Fibroblast of skin of abdomen (primary cell): Measurements from ENCODE around the gene LRRC41.
"Not testable (repeated sequence)": the region's sequence is repeated elsewhere in the genome, so short reads cannot be mapped to it uniquely, and the experiment has no call there.

Experiments
- DNase-seq: peaks from one replicate; pipeline ENCODE4 v3.0.0-alpha.2; 2013

The LRRC41 gene

DNA sequence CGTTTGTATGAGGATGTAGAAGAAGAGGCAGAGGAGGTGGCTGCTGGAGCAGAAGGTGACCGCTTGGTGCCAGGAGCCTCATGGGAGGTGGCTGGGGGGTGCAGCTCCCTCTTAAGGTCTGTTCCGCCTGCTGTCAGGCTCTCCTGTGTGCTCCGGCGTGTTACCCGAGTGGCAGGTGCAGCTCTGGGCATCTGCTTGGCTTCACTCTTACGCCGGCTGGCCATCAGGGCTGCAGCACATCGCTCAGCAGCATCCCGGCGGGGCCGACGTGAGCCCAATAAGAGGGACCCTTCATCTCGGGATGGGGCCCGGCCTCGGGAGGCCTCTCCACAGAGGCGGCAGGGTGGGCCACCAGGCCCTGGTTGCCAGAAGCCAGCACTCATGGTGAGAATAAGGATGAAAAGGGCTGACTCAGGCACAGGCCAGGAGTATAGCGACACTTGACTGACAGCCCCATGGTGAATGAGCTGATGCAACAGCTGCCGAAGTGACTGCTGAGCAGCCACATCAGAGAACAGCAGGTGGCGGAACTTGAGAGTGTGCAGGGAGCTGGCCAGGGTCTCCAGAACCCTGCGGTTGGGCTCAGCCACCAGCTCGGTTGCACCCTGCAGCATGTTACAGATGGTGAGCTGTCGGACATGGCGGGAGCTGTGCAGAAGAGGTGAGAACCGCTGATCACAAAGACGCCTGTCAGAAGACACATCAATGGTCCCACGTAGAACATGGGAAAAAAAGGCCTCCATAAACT is 17.5 kb downstream of the LRRC41 start:
- no peak for DNase-seq

DNA sequence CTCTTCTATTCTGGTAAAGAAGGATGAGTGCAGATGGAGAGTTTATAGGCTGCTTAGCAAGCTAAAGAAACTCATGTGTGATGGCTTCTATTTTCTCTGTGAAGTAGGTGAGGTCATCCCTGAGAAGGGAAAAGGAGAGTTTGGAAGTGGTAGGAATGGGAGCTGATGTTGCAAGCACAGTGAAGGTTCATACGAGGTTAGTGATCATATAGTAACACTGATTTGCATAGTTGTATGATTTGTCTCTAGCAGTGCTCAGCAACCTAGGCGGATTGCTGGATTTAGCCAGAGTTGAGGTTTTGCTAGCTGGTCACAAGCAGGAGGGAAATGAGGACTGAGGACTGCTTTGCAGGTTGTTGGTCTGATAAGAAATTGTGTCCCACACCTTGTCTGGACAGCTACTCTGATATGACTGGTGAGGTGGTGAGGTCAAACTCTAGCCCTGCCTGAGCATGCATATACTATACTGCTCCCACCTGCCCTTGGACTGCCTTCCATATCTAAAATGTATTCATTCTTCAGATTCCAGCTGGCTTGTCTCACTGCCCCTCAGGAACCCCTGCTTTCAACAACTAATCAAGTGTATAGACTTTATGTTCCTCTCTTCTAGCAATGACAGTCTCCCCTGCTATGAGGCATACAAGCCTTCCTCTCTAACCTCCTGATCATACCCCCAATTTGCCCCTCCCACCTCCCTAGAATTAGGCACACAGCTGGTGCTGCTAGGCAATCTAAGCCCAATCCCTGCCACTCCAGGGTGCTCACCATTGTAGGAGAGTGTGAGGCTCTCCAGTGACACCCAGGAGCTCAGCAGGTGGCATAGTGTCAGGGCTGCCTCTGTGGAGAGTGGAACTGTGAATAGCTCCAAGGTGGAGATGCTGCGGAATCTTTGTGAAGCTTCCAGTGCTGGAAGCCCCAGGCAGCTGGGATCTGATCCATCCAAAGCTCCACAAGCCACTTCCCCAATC is 18.5 kb downstream of the LRRC41 start:
- DNase-seq, result peak; percentile 30

DNA sequence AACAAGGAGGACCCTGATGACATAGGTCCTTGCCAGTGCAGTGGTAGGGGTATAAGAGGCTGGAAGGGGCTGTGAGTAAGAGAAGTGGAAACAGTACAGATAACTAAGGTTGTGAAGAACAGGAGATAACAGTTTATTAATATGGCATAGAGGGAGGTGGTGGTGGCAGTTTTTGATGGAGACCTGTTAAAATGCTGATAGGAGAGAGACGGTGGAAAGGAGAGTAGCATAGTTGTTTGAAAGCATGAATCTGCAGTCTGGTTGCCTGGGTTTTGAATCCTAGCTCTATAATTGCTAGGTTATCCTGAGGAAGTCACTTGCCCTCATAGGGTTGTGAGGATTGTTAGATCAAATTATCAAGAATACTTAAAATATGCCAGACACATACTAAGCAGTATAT is 19.4 kb downstream of the LRRC41 start:
- DNase-seq, result no peak

DNA sequence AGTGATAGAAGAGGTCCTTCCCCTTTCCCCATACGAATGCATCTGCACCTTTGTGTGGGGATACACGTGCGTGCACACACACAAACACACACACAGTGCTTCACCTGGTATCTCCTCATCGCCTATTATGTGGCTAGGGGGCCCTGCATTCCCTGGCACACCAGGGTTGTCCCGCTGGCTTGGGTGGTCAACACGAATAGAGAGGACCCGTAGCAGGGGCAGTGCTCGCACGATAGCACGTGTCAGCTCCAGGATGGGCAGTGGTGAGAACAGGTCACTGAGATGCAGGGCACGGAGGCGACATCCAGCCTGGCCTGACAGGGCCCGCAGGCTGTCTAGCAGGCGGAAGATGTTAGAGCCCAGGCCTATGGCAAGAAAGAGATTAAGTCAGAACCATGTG is 22.4 kb downstream of the LRRC41 start:
- no peak for DNase-seq

DNA sequence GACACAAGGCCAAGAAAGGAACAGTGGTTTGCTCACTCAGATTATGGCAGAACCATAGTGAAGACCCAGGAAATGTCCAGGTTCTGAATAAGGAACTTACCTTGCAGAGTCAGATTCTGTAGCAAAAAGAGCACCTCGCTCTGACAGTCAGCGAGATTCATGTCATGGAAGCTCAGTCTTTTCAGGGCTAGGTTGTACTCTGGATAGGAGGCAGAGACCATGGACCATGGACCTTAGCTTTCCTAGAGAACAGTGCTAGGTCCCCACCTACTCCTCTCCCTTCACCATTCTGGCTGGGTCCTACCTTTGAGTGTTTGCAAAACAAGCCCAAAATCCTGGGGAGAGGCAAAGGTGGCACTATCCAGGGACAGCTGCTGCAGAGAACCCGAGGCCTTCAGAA is 23.3 kb downstream of the LRRC41 start:
- no peak for DNase-seq

DNA sequence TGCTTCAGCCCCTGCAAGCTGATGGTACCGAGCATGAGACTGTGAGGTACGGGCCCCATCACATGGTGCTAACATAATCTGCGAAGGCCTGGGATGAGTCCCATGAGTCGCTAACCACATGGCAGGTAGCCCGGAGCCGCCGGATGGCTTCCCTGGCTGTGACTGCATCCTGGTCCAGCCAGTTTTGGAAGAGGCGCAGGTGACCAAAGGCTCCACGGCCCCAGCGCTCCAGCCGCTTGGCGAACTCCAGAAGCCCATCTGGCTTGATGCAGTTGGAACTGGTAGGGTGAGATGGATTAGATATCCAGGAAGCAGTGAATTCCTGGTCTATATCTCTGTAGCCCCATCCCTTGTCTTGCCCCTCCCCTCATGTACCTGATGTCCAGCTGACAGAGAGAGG is 24.6 kb downstream of the LRRC41 start:
- no peak for DNase-seq

DNA sequence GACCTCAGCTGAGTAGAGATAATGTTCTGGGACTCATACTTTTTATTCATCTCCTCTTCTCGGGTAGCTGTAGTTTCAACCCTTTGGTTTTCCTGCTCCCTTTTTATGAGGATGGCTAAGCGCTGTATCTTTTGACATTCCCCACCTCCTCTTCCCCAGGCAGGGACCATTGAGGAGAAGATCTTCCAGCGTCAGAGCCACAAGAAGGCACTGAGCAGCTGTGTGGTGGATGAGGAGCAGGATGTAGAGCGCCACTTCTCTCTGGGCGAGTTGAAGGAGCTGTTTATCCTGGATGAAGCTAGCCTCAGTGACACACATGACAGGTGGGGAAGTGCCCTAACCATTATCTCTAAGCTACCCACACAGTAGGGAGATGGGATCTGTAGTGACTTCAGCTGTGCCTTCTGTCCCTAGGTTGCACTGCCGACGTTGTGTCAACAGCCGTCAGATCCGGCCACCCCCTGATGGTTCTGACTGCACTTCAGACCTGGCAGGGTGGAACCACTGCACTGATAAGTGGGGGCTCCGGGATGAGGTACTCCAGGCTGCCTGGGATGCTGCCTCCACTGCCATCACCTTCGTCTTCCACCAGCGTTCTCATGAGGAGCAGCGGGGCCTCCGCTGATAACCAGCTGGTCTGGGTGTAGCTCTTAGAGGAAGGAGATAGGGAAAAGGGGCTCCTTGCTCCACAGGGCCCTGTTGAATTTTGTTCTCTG is 25.6 kb downstream of the LRRC41 start:
- DNase-seq, result no peak

DNA sequence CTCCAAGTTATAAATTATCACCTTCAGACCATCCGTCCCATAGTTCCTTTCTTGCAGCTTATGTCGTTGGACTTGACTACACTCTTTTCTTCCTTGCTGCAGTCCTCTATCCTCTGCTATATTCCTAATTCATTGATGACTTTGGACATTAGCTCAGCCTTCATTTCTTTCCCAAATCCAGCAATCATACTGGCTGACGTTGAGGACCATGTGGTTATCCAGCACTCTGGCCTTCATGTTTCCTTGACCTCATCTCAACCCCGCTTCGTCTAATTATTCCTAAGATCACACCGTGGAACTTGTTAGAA is 28.4 kb downstream of the LRRC41 start:
- no peak for DNase-seq

DNA sequence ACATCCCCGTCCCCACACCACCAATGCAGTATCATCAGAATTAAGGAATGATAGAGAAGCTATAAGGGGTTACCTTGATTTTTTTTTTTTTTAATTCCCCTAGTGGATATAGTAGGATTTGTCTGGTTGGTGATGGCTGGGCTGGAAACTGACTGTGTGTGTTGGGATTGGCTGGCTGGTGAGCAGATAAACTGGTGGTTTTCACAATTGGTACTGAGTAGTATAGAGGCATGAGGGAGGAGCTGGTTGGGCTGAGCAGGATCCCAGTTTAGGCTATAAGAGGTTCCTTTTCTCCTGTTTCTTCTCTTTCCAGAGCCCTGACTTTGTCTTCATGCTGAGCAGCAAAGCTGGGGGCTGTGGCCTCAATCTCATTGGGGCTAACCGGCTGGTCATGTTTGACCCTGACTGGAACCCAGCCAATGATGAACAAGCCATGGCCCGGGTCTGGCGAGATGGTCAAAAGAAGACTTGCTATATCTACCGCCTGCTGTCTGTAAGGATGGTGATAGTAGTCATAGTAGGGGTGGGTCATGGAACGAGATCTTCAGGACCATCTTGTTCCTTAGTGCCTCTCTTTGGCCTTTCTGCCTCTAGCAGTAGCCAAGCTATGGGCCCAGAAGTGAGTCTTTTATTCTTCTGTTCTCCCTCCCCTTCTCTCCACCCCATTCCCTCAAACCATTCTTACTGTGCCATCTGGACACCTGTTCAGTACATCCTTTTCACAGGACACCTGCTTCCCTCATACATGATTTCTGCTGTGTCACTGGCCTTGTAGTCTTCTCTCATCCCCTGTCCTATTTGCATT is 29.0 kb downstream of the LRRC41 start:
- no peak for DNase-seq

DNA sequence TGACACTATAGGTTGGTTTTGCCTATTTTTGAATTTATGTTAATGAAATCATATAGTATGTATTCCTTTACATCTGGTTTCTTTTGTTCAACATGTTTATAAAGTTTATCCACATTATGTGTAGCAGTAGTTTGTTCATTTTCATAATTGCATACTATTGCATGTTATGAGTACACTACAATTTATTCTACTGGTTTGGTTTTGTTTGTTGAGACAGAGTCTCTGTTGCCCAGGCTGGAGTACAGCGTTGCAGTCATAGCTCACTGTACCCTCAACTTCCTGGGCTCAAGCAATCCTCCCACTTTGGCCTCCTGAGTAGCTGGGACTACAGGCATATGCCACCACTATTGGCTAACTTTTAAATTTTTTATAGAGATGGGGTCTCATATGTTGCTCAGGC is 34.8 kb downstream of the LRRC41 start:
- DNase-seq, result no peak

DNA sequence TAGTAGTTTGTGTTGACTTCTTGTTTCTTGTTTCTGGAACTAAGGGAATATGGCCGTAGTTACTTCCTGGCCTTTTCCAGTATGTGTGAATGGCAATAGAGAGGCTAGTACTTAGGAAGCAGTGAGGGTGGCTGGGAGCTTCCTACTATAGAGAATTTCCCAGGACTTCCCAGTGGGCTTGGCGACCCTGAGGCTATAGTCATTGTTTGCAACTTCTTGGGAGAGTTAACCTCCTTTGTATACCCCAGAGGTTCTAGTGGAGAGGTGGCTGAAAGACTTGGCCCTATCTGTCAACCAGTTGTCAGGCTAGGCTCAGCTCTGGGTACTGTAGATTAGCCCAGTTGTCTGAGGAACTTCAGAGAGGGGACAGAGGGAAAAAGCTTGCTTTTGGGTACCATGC is 40.3 kb downstream of the LRRC41 start:
- no peak for DNase-seq

DNA sequence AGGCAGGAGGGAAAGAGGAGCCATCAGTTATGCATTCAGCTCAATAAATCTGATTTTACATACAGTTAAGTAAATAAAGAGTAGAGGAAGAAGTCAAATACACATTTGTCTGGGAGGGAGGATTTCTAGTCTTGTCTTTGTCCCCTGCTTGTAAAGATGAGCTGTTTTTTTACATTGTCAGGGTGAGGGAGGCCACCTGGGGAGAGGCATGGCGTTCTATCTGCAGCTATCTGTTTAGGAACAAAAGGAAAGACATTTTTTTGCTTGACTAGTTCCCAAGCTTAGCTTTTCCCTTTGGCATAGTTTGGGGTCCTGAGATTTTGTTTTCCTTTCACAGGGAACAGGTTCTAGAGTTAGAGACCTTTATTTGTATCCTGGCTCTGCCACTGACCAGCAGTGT is 40.9 kb downstream of the LRRC41 start:
- no peak for DNase-seq

DNA sequence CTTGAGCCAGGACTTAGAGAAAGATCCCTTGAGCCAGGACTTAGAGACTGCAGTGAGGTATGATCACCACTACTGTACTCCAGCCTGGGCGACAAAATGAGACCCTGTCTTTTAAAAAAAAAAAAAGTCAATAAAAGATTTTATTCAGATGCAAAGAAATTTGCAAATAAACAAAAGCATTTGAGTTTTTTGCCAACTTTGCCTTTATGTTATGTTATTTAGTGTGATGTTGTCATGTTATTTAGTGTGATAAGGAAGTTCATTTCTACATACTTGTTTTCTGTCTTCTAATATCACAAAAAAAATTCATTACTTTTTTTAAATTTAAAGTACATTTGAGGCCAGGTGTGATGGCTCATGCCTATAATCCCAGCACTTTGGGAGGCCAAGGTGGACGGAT is 46.9 kb downstream of the LRRC41 start:
- no peak for DNase-seq

DNA sequence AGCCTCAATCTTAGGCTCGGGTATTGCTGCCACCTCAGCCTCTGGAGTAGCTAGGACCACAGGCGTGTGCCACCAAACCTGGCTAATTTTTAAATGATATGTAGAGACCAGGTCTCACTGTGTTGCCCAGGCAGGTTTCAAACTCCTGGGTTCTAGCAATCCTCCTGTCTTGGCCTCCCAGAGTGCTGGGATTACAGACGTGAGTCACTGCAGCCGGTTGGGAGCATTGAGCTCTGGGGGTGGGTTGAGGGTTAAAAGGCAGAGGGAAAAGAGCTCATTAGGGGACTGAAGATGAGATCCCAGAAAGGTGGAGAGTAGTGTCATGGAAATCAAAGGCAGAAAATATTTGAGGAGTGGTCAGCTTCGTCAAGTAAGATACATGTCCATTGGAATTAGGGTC is 48.7 kb downstream of the LRRC41 start:
- DNase-seq, result no peak

DNA sequence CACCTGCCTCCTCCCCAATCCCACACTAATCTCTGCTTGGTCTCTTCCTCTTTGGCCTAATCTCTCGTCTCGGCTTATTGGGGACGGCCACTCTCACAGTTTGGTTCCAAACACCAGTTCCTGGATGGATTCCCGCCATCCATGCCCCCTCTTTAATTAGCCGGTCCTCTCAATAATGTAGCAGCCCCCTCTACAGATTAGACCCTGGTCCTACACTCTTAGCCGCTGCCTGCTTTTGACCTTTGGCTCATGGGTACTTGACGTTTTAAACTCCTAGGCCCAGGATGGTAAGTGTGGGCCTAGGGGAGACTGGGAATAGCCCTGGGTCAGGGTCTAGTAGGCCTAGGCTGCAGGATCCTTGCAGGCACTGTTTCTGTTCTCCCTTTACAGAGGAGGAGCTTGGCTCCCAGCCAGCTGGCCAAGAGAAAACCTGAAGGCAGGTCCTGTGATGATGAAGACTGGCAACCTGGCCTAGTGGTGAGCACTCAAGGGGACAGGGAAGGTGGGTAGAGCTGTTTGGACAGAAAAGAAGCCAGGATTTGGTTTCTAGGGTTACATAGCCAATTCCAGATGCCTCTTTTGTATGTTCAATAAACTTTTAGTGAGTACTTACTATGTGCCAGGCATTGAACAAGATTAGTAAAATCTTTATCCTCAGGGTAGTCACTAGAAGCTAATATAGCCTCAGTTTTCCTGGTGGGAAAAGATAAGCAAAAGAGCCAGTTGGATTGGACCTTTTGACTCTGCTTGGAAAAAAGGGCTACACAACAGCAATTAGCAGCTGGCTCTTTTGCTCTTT is 55.1 kb downstream of the LRRC41 start:
- DNase-seq, result peak; percentile 6

DNA sequence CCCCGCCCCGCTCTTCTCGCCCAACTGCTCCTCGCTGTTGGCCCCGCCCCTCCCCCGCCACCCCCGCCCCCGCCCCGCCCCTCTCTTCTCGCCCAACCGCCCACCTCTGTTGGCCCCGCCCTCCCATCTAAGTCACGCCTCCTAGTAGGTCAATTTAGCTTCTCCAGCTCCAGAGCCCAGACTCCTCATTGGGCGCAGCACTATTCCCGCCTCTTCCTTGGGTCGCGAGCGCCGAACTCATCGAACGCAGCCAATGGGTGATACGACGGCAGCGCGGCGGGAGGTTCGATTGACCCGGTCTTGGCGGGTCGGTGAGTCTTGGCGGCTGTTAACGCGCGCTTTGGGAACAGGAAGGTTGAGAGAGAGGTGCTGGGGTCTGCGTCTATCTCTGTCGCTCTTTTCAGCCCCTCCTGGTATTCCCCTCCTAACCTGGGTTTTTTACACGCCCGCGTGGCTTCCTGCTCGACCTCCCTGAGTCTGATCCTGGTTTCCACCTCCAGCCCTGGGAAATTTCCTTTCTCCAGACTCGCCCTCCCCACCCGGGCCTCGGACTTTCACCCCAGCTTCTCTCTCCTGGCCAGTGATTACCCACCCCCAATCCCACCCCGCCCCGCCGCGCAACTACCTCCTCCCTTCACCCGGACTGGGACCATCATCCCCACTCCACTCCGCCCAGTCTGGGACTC is 55.8 kb downstream of the LRRC41 start, which contains the start of gene RAD54L:
RAD54L (plus strand) TSS at position 328 of the 686 bp plus-strand sequence. CDS start 643 bp downstream, outside the sequence.
- DNase-seq, result peak; percentile 99

DNA sequence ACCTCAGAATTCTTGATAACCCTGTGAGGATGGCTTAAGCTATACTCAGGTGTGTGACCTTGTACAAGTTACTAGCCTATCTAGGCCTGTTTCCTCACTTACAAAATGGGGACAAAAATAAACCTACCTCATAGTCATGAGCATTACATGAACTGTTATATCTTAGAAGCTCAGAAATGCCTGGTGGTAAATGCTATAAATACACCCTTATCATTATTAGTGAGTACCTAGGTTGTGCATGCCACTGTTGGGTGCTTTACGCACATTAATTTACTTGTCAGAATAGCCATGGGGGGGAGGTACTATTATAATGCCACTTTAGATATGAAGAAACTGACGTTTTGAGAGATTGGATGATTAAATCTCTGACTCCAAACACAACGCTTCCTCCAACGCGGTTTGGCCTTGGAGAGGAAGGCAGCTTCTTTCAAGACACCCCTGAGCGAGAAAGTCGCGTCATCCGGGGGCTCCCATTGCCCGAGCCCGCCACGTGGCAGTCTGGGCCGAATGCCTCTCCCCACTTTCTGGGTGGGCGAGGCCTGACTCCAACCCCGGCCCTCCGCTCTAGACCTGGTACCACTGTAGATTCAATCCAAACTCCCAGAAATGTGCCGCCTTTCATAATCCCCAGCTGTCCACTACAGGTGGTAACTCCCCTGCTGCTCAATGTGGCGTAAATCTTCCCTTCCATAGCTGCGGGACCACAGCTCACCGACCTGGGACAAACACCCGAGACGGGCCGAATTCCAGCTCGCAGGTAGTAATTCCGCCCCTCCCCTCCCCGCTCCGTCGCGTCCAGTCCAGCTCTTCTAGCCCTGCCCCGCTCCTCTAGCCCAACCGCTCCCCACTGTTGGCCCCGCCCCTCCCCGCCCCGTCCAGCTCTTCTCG is 56.6 kb downstream of the LRRC41 start:
- DNase-seq, result peak; percentile 65

DNA sequence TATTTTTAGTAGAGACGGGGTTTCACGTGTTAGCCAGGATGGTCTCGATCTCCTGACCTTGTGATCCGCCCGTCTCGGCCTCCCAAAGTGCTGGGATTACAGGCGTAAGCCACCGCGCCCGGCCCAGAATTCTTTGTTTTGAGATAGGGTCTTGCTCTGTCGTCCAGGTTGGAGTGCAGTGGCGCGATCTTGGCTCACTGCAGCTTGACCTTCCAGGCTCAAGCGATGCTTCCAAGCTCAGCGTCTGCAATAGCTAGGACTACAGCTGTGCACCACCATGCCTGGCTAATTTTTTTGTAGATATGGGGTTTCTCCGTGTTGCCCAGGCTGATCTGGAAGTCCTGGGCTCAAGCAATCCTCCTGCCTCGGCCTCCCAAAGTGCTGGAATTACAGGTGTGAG is 57.3 kb downstream of the LRRC41 start:
- not testable (repeated sequence) for DNase-seq

DNA sequence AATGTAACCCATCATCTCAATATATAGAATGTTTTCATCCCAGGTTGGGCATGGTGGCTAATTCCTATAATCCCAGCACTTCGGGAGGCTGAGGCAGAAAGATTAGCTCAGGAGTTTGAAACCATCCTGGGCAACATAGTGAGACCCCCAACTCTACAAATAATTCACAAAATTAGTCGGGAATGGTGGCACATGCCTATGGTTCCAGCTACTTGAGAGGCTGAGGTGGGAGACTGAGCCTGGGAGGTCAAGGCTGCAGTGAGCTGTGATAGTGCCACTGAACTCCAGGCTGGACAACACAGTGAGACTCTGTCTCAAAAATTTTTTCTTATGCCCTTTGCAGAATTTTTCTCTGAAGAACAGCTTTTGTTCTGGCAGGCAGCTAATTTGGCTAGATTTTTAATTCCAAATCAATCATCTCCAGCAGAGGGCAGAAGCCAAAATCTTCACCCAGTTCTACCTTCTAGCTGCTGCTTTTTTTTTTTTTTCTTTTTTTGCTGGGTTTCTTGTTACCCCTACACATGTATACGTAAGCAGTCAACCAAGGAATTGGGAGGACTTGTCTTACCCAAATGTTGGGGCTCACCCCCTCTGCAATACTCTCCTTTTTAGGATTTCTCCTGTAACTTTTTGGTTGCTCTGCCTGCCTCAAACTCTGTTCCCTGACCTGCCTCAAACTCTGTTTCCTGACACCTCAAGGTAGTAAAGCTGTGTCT is 58.6 kb downstream of the LRRC41 start:
- DNase-seq, result peak; percentile 10
